GM15510 (cell line): ENCODE results near the gene HNRNPUL2.
A peak's percentile ranks its signal among the peaks of the same experiment; 100 is the strongest.

ENCODE experiments used
- POLR2A ChIP-seq: IDR thresholded peaks from 3 replicates; pipeline ENCODE4 v1.6.1; 2011; ENCODE audit warnings: borderline replicate concordance; ENCODE audit not compliant: insufficient read length; ENCODE audit errors: extremely low read depth

The HNRNPUL2 gene

DNA sequence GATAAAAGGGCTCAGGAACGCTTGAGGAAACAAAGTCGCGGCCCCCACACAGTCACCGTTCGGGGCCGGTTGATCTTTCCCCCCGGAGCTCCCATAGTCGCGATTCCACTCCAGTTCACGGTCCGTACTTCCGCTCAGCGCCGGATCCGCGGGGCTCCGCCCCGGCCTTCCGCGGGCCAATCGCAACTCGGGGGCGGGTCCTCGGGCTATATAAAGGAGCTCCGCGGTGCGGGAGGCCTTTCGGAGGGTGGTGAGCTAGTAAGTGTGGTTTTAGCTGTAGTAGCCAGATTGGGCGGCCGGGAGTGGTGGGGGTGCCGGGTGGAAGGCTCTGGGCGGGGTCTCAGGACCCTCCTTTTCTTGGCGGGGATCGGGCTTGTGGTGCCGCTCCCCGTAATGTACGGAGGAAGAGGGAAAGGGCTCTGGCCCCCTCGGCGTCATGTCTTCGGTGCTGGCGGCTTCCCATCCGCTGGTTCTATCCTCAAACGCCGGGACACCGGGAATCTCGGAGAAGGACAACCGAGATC is 62.1 kb downstream of the HNRNPUL2 start, which contains the start of the genes C11orf98 and CSKMT:
TSS of gene C11orf98 (minus strand) at position 136 of the 524 bp plus-strand sequence. CDS start at position 95, 41 bp downstream.
TSS of gene CSKMT (plus strand) at position 238 of the 524 bp plus-strand sequence. CDS start 568 bp downstream, outside the sequence.
- TF ChIP-seq POLR2A, result peak; percentile 100

DNA sequence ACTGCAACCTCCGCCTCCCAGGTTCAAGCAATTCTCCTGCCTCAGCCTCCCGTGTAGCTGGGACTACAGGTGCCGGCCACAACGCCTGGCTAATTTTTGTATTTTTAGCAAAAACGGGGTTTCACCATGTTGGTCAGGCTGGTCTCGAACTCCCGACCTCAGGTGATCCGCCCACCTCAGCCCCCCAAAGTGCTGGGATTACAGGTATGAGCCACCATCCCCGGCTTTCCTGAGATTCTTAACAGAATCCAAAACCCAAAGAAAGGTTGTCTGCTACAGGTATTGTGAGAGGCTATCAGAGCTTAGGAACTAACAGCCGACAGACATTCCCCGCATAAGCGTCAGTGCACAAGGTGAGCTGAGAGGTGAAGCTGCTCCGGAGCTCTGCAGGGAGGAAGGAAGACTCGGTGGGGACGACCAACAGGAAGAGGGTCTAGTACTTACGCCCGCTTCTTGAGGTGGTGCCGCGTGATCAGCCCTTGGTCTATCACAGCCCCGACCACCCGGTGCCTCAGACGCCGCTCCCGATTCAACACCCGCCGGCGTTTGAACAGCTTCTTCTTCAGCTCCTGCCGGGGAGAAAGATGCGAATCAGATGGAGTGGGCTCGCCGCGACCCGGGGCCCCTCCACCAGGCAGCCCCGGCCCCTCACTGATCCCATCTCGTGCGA is 62.7 kb downstream of the HNRNPUL2 start:
- TF ChIP-seq POLR2A, result no peak
